A549 (cell line): ENCODE measurements around the gene CLDND2. TPM values are rescaled to one million over a fixed set of nuclear protein-coding genes. Genes with fewer than 3 reads are reported as not detected.

Experiments
- ATAC-seq, 2 experiments: fragments of 200-7000 bp in 1 of 2; fragments of >200 bp in 1 of 2; cut with Nextera tagmentation in 1 of 2; cut with Tn5 transposase in 1 of 2; 3 replicates each; pipeline versions ENCODE4 v1.8.0 to v1.9.1; 2018 to 2020; ENCODE audit warnings: mild to moderate bottlenecking in 1 of 2, moderate library complexity in 1 of 2
- CTCF ChIA-PET: fragments of 300-600 bp; sonication (Branson Sonifier 250); formaldehyde crosslinking; extraction: SDS; loops from one replicate; lab custom pipeline; 2021; ENCODE audit warnings: antibody characterized with exemption, inconsistent platforms; lab: Yijun Ruan, JAX
- POLR2A ChIA-PET: fragments of 350-600 bp; formaldehyde crosslinking; extraction: SDS; loops from one replicate; lab custom pipeline; 2021; ENCODE audit warnings: antibody characterized with exemption, inconsistent platforms; lab: Yijun Ruan, JAX
- DNase-seq, 2 experiments: peaks; one replicate each; pipeline versions ENCODE4 v3.0.0 to v3.0.0-alpha.2; 2011 to 2016; ENCODE audit warnings: low read depth in 1 of 2, low spot score in 1 of 2
- FAIRE-seq: peaks from 2 replicates; lab custom pipeline; 2011; peaks lifted over from hg19 to GRCh38; lab: Jason Lieb, UNC
- H3K27ac ChIP-seq, 2 experiments: fragments of >200 bp; sonication (Bioruptor Twin); formaldehyde crosslinking; 3 replicates each; pipeline ENCODE4 v1.5.1; 2016 to 2017
- H3K4me1 ChIP-seq: fragments of >200 bp; sonication (Bioruptor Twin); formaldehyde crosslinking; 3 replicates; pipeline ENCODE4 v1.6.1; 2016
- H3K4me2 ChIP-seq: fragments of >200 bp; sonication (Bioruptor Twin); formaldehyde crosslinking; 3 replicates; pipeline ENCODE4 v1.6.1; 2016
- H3K4me3 ChIP-seq: fragments of >200 bp; sonication (Bioruptor Twin); formaldehyde crosslinking; 3 replicates; pipeline ENCODE4 v1.5.1; 2016
- H3K9me3 ChIP-seq: fragments of >200 bp; sonication (Bioruptor Twin); formaldehyde crosslinking; 3 replicates; pipeline ENCODE4 v1.6.1; 2016
- BHLHE40 ChIP-seq: IDR thresholded peaks from 2 replicates; pipeline ENCODE4 v1.6.1; 2012; ENCODE audit warnings: low read depth, low read length, inconsistent platforms
- CBX2 ChIP-seq: fragments of 200-600 bp; sonication (generic); IDR thresholded peaks from 2 replicates; pipeline ENCODE4 v1.6.1; 2016; ENCODE audit warnings: low read depth, mild to moderate bottlenecking, borderline replicate concordance
- CBX8 ChIP-seq: fragments of 200-600 bp; sonication (generic); IDR thresholded peaks from 2 replicates; pipeline ENCODE4 v1.6.1; 2016
- EHF ChIP-seq: fragments of 250-450 bp; sonication (Bioruptor Pico); IDR thresholded peaks from 2 replicates; pipeline ENCODE4 v1.5.0; 2020; ENCODE audit warnings: mild to moderate bottlenecking
- FOSL2 ChIP-seq, 2 experiments: fragments of 450-650 bp in 1 of 2; fragments of >200 bp in 1 of 2; sonication (Bioruptor Twin) in 1 of 2; formaldehyde crosslinking; IDR thresholded peaks; 2 replicates each; pipeline versions ENCODE4 v1.5.0 to v1.6.1; 2016 to 2020; ENCODE audit warnings: mild to moderate bottlenecking in 1 of 2, moderate library complexity in 1 of 2
- HDAC2 ChIP-seq: fragments of 200-600 bp; sonication (generic); IDR thresholded peaks from 2 replicates; pipeline ENCODE4 v1.6.1; 2016
- JUNB ChIP-seq: fragments of >200 bp; sonication (Bioruptor Twin); formaldehyde crosslinking; IDR thresholded peaks from 2 replicates; pipeline ENCODE4 v1.6.1; 2016
- KDM5A ChIP-seq: fragments of 200-600 bp; sonication (generic); IDR thresholded peaks from 2 replicates; pipeline ENCODE4 v1.6.1; 2016; ENCODE audit warnings: antibody characterized with exemption, mild to moderate bottlenecking
- NFE2L2 ChIP-seq: fragments of 150-350 bp; conservative IDR thresholded peaks from 2 replicates; pipeline ENCODE4 v1.6.1; 2014; ENCODE audit warnings: low read length
- NR3C1 ChIP-seq: fragments of >200 bp; sonication (Bioruptor Twin); formaldehyde crosslinking; IDR thresholded peaks from 3 replicates; pipeline ENCODE4 v1.6.1; 2017
- POLR2A ChIP-seq: IDR thresholded peaks from 2 replicates; pipeline ENCODE4 v1.6.1; 2012; ENCODE audit warnings: mild to moderate bottlenecking, low read length
- RFX5 ChIP-seq: fragments of 450-650 bp; IDR thresholded peaks from 2 replicates; pipeline ENCODE4 v1.7.1; 2014; ENCODE audit warnings: antibody characterized with exemption, mild to moderate bottlenecking, moderate library complexity
- ZFP36 ChIP-seq: fragments of 450-650 bp; IDR thresholded peaks from 2 replicates; pipeline ENCODE4 v1.6.1; 2014; ENCODE audit warnings: borderline replicate concordance; ENCODE audit not compliant: partially characterized antibody
- WGBS: methylation state at CpG from one replicate; pipeline ENCODE4 v1.1.6; 2017; ENCODE audit errors: missing lambda C conversion rate; 5-methylcytosine and 5-hydroxymethylcytosine counted together
- polyA plus RNA-seq, 4 experiments: library from polyadenylated mRNA; depleted of rRNA in 3 of 4; stranded (reverse); fragments of >200 nt; fragmentation: RNase III in 1 of 4; extraction: RNeasy Plus Mini Kit Qiagen cat#74134 plus additional on column Dnase treatment in 1 of 4; gene quantifications; 2 replicates in 3 of 4; 3 replicates in 1 of 4; pipeline ENCODE4 v1.2.3, GENCODE V29; 2011 to 2017
- TF ChIP-seq, protein P1 (sequence below): fragments of 200-600 bp; sonication (generic); IDR thresholded peaks from 2 replicates; pipeline ENCODE4 v1.6.1; 2016; ENCODE audit warnings: antibody characterized with exemption, mild to moderate bottlenecking, moderate library complexity
- TF ChIP-seq, protein P2 (sequence below): IDR thresholded peaks from 2 replicates; pipeline ENCODE4 v1.6.1; 2012
- TF ChIP-seq, protein P3 (sequence below): fragments of >200 bp; sonication (Bioruptor Twin); formaldehyde crosslinking; IDR thresholded peaks from 2 replicates; pipeline ENCODE4 v1.6.1; 2016

The CLDND2 gene
- polyA plus RNA-seq, 2 of the 4 experiments (the other 2 are of a cell fraction), result 1.1 to 2.8 TPM

DNA sequence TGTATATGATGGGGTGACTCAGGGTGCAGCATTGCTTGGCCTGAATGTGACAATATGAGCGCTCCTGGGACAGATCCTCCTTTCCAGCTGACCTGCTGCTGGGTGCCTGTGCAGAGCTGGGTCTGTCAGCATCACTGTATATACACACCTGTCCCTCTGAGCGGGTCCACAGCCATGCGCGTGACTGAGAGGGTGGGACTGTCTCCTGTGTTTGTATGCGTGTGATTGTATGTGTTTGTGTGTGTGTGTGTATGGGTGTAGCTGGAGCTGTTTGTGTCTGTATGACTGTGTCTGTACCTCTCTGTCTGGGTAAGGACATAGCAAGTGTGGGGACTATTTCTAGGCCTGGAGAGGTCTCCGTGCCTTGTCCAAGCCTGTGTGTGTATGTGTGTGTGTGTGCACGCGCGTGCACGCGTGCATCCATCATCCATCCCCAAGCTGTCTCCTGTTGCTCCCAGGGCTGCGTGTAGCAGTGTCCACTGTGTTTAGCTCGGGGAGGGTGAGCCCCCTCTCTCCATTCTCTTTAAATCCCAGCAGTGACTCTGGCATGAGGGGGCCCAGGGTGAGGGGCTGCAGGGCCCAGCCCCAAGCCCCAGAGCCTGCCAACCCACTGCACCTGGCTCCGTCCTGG is 49.0 kb downstream of the CLDND2 start:
- H3K4me3 ChIP-seq, result no peak overlapping the region
- FAIRE-seq, result no peak
- 70% methylated on average over 13 of the region's 14 CpGs for WGBS
- no peak overlapping the region for H3K4me2 ChIP-seq
- ATAC-seq, result no peak; a peak in 2 of 6 replicates
- peaks cover 4% of the 10 kb centered on the region for H3K9me3 ChIP-seq
- CTCF ChIA-PET, result interaction anchor here (1.3 kb wide), 1 partner anchor 98 kb away, joined by 3 read pairs; the partner anchor contains the start of gene SIGLEC10
- H3K4me1 ChIP-seq, result no peaks in the 10 kb centered on the region; the same call in 2 of the 3 replicates
- no peak for DNase-seq
- POLR2A ChIA-PET, result no interaction called here
- TF ChIP-seq, protein P1, sequence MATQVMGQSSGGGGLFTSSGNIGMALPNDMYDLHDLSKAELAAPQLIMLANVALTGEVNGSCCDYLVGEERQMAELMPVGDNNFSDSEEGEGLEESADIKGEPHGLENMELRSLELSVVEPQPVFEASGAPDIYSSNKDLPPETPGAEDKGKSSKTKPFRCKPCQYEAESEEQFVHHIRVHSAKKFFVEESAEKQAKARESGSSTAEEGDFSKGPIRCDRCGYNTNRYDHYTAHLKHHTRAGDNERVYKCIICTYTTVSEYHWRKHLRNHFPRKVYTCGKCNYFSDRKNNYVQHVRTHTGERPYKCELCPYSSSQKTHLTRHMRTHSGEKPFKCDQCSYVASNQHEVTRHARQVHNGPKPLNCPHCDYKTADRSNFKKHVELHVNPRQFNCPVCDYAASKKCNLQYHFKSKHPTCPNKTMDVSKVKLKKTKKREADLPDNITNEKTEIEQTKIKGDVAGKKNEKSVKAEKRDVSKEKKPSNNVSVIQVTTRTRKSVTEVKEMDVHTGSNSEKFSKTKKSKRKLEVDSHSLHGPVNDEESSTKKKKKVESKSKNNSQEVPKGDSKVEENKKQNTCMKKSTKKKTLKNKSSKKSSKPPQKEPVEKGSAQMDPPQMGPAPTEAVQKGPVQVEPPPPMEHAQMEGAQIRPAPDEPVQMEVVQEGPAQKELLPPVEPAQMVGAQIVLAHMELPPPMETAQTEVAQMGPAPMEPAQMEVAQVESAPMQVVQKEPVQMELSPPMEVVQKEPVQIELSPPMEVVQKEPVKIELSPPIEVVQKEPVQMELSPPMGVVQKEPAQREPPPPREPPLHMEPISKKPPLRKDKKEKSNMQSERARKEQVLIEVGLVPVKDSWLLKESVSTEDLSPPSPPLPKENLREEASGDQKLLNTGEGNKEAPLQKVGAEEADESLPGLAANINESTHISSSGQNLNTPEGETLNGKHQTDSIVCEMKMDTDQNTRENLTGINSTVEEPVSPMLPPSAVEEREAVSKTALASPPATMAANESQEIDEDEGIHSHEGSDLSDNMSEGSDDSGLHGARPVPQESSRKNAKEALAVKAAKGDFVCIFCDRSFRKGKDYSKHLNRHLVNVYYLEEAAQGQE, result no peak
- no peak for TF ChIP-seq RFX5
- no peak overlapping the region for H3K27ac ChIP-seq

DNA sequence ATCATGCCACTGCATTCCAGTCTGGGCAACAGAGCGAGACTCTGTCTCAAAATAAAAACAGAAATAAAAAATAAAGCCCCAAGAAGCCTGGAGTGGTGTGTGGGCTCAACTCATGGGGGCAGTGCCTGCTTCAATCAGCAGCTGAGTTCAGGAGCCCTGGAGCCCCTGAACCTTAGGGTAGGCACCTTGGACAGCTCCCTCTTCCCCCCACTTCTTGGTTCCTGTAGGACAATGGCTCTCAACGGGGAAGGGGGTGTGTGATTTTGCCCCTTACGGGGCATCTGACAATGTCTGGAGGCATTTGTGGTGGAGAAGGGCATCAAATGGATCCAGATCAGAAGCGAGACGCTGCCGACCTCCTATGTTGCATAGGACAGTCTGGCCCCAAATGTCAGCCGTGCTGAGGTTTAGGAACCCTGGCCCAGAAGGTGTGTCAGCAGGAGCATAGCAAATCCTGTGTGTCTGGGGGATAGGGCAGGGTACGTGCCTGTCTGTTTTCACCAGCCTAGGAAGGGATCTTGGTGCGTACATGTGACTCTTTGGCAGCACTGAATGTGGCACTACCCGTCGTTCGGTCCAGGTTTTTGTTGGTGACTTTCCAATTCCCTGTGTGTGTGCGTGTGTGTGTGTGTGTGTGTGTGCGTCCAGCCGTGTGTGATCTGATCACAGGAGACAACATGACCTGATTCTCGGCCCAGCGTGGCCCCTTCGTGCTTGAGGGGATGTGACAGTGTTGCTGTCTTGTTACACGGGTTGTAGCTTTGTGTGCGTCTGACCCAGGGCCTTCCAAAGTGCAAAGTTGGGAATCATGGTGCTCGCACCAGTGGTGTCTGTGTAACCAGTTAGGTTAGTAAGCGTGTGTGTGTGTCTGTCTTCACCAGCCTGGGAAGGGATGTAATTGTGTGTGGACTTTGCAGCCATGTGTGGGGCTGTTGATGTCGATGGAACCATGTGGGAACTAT is 49.8 kb downstream of the CLDND2 start:
- Histone ChIP-seq H3K9me3 (peaks cover 10% of the 10 kb centered on the region), H3K4me1 (no peaks in the 10 kb centered on the region; the same call in 2 of the 3 replicates), H3K4me2 (no peak overlapping the region), H3K27ac (no peak overlapping the region), H3K4me3 (no peak overlapping the region)
- ChIA-PET POLR2A (interaction anchor here (0.5 kb wide), 1 partner anchor 385 kb away, joined by 4 read pairs; no protein-coding TSS in a partner anchor), CTCF (interaction anchor here (0.6 to 1.3 kb wide), 2 partner anchors 40 to 99 kb away, joined by 3 read pairs; partner anchors contain the start of gene SIGLEC10)
- TF ChIP-seq CBX8, result no peak
- TF ChIP-seq, protein P1, result peak; percentile 78
- no peak for TF ChIP-seq POLR2A
- TF ChIP-seq CBX2, result no peak
- no peak for TF ChIP-seq BHLHE40
- no peak for TF ChIP-seq HDAC2
- no peak for TF ChIP-seq ZFP36
- TF ChIP-seq, protein P2, sequence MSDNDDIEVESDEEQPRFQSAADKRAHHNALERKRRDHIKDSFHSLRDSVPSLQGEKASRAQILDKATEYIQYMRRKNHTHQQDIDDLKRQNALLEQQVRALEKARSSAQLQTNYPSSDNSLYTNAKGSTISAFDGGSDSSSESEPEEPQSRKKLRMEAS, result no peak
- DNase-seq (no peak), FAIRE-seq (no peak), ATAC-seq (no peak; a peak in 2 of 6 replicates)
- WGBS, result 23% methylated on average over 20 of the region's 23 CpGs

DNA sequence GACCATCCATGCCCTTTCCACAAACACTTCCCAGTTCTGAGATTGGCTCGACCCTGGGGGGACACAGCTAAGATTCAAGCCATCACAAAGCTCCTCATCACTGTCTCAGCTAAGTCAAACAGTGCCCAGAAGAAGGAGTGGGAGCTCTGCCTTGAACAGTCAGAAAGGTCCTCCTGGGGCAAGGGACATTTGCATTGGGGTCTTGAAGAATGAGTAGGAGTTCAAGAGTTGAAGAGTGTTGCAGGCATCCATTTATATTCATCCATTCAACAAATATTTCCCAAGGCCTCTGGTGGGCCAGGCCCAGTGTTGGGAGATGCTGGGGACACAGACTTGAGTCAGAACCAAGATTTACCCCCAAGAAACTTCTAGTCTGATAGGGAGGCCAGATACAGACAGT is 50.8 kb downstream of the CLDND2 start:
- CTCF ChIA-PET, result interaction anchor here (0.6 to 1.2 kb wide), 2 partner anchors 20 to 41 kb away, joined by 3 to 6 read pairs; no protein-coding TSS in a partner anchor
- no peak for ATAC-seq

More for the DNA sequence above, 50.8 kb downstream of the CLDND2 start:
- peaks cover 10% of the 10 kb centered on the region for H3K9me3 ChIP-seq
- H3K4me2 ChIP-seq, result no peak overlapping the region
- TF ChIP-seq NFE2L2, result no peak
- TF ChIP-seq BHLHE40, result no peak
- no peak for TF ChIP-seq FOSL2 (IDR thresholded peaks at IDR 0.05)
- TF ChIP-seq FOSL2 (CRISPR knock-in tag; IDR thresholded peaks at IDR 0.05), result no peak
- no peak for TF ChIP-seq KDM5A
- TF ChIP-seq JUNB, result no peak
- no peak for TF ChIP-seq NR3C1
- TF ChIP-seq, protein P3, sequence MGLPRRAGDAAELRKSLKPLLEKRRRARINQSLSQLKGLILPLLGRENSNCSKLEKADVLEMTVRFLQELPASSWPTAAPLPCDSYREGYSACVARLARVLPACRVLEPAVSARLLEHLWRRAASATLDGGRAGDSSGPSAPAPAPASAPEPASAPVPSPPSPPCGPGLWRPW, result no peak
- no peak for TF ChIP-seq EHF (CRISPR knock-in tag)
- POLR2A ChIA-PET, result no interaction called here
- no peak overlapping the region for H3K27ac ChIP-seq
- no peak overlapping the region for H3K4me3 ChIP-seq
- FAIRE-seq, result no peak
- no peaks in the 10 kb centered on the region; the same call in 2 of the 3 replicates for H3K4me1 ChIP-seq
- WGBS, result 0% methylated on average over 1 of the region's 1 CpG
- DNase-seq, result no peak
